Stomach smooth muscle (tissue), 2 donors: ENCODE results near the gene MYL3.

Source experiments
- H3K27ac ChIP-seq: one replicate; pipeline ENCODE4 v1.7.0; 2013; ENCODE audit warnings: mild to moderate bottlenecking, low read length, inconsistent platforms
- H3K27me3 ChIP-seq, 2 donors: one replicate each; pipeline ENCODE4 v1.7.0; 2013; ENCODE audit warnings: low read length in 2 of 2; ENCODE audit not compliant: insufficient read depth in 2 of 2, control insufficient read depth in 1 of 2
- H3K36me3 ChIP-seq, 2 donors: one replicate each; pipeline ENCODE4 v1.7.0; 2013; ENCODE audit warnings: low read length in 2 of 2; ENCODE audit not compliant: control insufficient read depth in 2 of 2, insufficient read depth in 2 of 2
- H3K4me1 ChIP-seq: one replicate; pipeline ENCODE4 v1.7.0; 2013; ENCODE audit warnings: low read length; ENCODE audit not compliant: control insufficient read depth, insufficient read depth
- H3K4me3 ChIP-seq, 2 donors: one replicate each; pipeline ENCODE4 v1.7.0; 2013; ENCODE audit warnings: low read length in 2 of 2
- H3K9ac ChIP-seq, 2 donors: one replicate each; pipeline ENCODE4 v1.7.0; 2013; ENCODE audit warnings: low read length in 2 of 2, mild to moderate bottlenecking in 1 of 2
- H3K9me3 ChIP-seq, 2 donors: one replicate each; pipeline ENCODE4 v1.7.0; 2013; ENCODE audit warnings: low read length in 2 of 2; ENCODE audit not compliant: control insufficient read depth in 2 of 2
- donor health status: healthy.
- donor health status: Pancreatic carcinoma.

Gene MYL3

DNA sequence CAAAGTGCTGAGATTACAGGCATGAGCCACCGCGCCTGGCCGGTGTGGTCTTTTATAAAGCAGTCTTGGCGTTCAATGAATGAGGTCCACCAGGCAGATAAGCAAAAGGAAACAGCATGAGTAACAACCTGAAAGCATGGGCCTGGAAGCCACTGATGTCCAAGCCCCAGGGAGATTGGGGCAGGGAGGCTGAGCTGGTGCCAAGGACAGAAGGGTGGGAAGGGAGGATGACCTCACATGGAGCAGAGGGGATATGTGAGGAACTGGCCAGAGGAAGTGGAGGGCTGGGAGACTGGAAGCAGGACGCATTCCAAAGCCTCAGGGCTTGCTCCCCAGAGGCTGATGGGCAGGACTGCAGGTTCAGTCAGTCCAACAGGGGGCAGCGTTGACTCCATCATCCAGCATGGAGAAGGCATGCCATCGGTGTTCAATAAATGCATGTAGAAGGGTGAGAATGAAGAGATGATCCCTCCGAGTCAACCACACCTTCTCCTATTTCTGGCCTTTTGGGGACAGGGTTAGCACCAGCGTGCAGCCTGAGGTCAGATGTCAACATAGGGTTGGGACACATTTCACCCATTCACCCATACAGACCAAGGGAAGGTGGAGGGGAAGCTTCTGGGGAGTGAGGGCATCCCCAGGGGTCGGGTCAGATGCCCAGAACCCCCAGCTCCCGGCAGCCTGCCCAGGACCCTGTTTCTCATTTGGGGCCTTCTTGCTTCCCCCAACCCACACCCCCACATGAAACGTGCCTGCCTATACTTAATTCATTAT lies 14.8 kb downstream of the MYL3 start:
- Histone ChIP-seq H3K4me3 (no peak overlapping the region), H3K9me3 (no peaks in the 10 kb centered on the region), H3K9ac (no peak overlapping the region), H3K27me3 (no peaks in the 10 kb centered on the region), H3K36me3 (no peaks in the 10 kb centered on the region), H3K27ac (no peak overlapping the region), H3K4me1 (peaks cover 19% of the 10 kb centered on the region)

DNA sequence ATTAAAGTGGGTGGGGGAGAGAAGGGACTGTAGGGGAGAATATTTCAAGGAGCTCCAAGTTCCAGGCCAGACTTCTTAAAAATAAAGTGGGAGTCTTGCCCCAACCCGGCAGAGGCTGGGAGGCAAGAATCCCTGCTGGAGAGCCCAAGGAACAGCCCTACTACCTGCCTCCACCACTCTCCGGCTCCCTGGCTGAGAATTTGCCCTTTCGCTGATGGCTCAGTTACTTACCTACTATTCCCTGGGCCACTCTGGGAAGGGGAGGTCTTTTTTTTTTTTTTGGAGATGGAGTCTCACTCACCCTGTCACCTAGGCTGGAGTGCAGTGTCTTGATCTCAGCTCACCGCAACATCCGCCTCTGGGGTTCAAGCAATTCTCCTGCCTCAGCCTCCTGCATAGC lies 15.5 kb downstream of the MYL3 start:
- Histone ChIP-seq H3K4me3 (no peak overlapping the region), H3K27ac (no peak overlapping the region), H3K27me3 (no peaks in the 10 kb centered on the region), H3K9me3 (no peaks in the 10 kb centered on the region), H3K9ac (no peak overlapping the region), H3K4me1 (peaks cover 19% of the 10 kb centered on the region), H3K36me3 (no peaks in the 10 kb centered on the region)

DNA sequence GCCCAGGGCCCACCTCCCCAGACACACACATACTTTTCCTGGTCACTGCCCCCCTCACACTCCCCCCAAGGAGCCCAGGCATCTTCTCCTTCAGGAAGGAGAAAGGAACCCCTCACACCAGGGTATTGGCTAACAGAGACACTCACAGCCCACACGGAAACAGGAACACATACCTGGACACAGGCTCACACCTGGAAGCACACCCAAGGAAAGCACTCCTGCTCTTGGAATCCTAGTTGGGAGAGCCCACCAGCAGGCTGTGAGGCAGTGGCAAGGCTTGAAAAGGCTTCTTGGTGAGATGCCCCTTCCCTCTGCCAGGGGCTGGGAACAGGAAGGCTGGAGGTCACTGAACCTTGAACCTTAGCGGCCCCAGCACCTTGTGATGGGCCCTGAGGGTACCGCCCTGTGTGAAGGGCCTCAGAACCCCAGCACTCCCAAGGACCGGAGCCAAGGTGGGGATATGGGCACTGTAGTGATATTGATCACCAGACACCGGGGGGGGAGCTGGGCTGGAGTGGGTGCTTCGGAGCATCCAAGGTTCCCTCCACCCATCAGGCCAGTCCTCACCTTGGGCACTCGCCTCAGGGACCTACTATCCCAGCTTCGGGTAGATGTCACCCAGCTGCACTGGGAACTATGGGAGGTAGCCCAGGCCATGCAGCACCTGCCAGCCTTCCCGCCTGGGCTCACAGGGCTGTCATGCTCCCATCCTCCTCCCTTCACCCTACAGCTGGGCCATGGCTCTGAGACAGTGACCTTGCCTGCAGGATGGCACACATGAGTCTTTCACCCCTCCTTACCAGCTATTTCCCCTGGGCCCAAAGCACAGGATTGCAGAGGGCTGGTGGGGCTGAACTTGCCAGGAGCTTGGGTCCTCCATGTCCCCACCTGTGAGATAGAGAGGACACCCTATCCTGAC lies 16.4 kb downstream of the MYL3 start:
- H3K9me3 ChIP-seq: no peaks in the 10 kb centered on the region
- H3K9ac ChIP-seq: peak overlapping the region; percentile 80 to 82
- peak overlapping the region; percentile 77 to 80 for H3K4me3 ChIP-seq
- no peaks in the 10 kb centered on the region for H3K36me3 ChIP-seq
- H3K4me1 ChIP-seq: peaks cover 19% of the 10 kb centered on the region
- no peaks in the 10 kb centered on the region for H3K27me3 ChIP-seq
- peak overlapping the region; percentile 75 for H3K27ac ChIP-seq

DNA sequence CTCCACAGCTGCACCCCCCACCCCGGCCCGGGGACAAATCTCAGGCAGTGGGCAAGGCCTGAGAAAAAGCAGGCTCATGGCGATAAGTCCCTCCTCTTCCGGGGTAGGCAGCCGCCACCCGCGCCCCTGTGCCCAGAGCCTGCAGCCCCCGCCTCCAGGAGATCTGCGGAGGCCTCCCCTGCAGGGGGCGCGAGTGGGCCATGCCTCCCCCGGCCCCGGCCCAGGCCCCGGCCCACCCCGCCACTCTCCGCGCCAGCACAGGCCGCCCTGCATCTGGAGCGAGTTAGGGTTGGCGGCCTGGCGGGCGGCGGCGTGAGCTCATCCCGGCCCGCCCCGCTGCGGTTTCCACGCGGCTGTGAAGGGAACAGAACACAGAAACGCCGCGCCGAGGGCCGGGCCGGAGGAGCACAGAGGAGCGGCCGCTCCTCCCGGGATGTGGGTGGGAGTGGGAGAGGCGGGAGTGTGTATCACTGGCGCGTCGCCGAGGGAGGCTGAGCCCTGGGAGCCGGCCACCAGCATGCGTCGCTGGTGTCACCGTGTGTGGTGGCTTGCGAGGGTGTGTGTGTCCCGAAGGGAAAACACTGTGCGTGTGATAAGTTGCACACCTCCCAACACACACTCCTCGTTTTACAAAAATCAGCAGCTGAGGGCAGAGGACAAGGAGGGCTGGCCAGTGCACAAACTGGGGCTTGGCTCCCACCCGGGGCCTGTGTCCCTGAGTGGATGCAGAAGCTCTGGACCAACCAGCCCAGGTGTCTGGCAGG lies 17.2 kb downstream of the MYL3 start:
- Histone ChIP-seq H3K27ac (peak overlapping the region; percentile 75), H3K4me3 (peak overlapping the region; percentile 77 to 80), H3K9me3 (peaks cover 0 to 3% of the 10 kb centered on the region in 2 donors), H3K27me3 (no peaks in the 10 kb centered on the region), H3K4me1 (peaks cover 19% of the 10 kb centered on the region), H3K36me3 (no peaks in the 10 kb centered on the region), H3K9ac (peak overlapping the region; percentile 81 to 82)

DNA sequence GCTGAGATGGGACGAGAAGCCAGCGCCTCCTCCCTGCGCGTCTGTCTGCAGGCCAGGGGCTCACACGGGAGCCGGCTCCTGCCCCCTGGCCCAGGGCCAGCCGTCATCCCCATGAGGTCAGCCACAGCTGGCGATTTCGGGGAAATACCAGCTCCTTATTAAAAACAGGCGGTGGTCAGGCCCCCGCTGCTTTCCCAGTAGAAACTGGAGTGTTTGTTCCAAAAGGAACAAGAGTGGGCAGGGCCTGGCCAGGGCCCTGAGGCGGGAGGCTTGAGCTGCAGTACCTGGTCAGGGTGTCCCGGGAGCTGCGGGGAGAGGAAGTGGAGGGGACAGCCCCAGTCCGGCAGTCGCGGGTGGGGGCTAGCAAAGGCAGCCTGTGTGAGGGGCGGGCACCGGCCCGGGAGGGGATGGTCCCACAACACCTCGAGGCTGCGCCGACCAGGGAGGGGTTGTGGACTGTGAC lies 17.8 kb downstream of the MYL3 start:
- H3K9ac ChIP-seq: peak overlapping the region; percentile 81 to 82

DNA sequence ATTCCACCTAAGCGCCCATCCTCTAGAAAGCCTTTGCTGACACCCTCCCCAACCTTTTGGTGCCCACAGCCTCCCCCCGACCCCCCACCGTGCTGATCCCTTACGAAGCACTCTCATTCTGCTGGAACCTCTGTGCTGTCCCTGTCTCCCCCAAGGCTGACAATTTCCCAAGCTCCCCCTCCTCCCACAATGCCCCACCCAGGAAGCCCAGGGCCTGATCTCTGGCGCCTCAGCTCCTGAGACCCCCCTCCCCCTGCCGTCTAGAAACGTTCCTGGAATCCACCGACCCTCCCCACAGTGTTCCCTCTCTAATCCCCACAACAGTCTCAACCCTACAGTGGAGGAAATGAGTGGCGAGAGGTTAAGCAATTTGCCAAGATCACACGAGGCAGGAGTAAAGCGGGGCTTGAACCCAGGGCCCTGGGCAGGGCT lies 18.3 kb downstream of the MYL3 start:
- Histone ChIP-seq H3K4me1 (peaks cover 19% of the 10 kb centered on the region), H3K36me3 (no peaks in the 10 kb centered on the region), H3K4me3 (peak overlapping the region; percentile 77 to 80), H3K27ac (peak overlapping the region; percentile 75), H3K9me3 (peaks cover 0 to 4% of the 10 kb centered on the region in 2 donors), H3K9ac (peak overlapping the region; percentile 81 to 82), H3K27me3 (no peaks in the 10 kb centered on the region)

More for the DNA sequence above, 17.8 kb downstream of the MYL3 start:
- H3K36me3 ChIP-seq: no peaks in the 10 kb centered on the region
- H3K4me1 ChIP-seq: peaks cover 19% of the 10 kb centered on the region
- peak overlapping the region; percentile 75 for H3K27ac ChIP-seq
- peaks cover 0 to 4% of the 10 kb centered on the region in 2 donors for H3K9me3 ChIP-seq
- peak overlapping the region; percentile 77 to 80 for H3K4me3 ChIP-seq
- H3K27me3 ChIP-seq: no peaks in the 10 kb centered on the region

DNA sequence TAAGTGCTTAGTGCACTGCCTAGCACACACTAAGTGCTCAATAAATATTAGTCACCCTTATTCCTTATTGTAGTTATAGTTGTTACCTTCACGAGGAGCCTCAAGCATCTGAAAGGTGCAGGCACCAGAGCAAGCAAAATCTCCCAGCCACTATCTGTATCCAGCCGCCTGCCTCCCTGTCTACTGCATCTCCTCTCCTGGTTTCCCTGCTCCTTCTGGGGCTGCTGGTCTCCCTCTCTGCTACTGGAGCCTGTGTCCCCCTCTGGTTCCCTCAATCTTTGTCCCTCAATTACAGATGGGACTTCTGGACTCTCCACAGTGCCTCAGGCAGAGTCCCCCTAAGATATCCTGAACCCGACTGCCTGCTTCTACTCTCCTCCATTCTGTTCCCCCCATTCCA lies 18.8 kb downstream of the MYL3 start:
- Histone ChIP-seq H3K4me3 (no peak overlapping the region), H3K9me3 (peaks cover 0 to 4% of the 10 kb centered on the region in 2 donors), H3K27me3 (no peaks in the 10 kb centered on the region), H3K27ac (no peak overlapping the region), H3K36me3 (no peaks in the 10 kb centered on the region), H3K9ac (no peak overlapping the region), H3K4me1 (peaks cover 19% of the 10 kb centered on the region)

DNA sequence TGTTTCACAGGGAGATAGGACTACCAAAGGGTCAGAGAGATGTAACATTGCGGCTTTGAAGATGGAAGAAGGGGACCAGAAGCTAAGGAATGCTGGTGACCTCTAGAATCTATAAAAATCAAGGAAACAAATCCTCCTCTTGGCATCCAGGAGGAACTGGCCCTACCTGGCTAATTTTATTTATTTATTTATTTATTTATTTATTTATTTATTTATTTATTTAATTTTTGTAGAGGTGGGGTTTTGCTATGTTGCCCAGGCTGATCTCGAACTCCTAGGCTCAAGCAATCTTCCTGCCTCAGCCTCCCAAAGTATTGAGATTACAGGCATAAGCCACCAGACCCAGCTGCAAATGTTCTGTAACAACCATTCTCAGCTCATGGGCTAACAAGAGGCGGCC lies 19.7 kb downstream of the MYL3 start:
- Histone ChIP-seq H3K27ac (no peak overlapping the region), H3K9me3 (peaks cover 0 to 4% of the 10 kb centered on the region in 2 donors), H3K36me3 (no peaks in the 10 kb centered on the region), H3K4me1 (peaks cover 19% of the 10 kb centered on the region), H3K4me3 (no peak overlapping the region), H3K9ac (no peak overlapping the region), H3K27me3 (no peaks in the 10 kb centered on the region)

DNA sequence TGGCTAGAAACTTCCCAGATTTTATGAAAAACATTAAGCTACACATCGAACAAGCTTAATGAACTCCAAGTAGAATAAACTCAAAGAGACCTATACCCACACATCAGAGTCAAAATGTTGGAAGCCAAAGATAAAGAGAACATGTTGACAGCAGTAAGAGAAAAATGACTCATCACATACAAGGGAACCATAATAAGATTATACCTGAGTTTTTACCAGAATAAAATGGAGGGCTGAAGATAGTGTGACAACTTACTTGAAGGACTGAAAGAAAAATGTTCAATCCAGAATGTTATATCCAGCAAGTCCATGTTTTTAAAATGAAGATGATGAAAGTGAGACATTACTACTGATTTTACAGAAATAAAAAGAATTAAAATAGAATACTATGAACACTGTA lies 22.8 kb downstream of the MYL3 start:
- Histone ChIP-seq H3K36me3 (no peaks in the 10 kb centered on the region), H3K27me3 (no peaks in the 10 kb centered on the region), H3K9ac (no peak overlapping the region), H3K4me3 (no peak overlapping the region), H3K4me1 (peaks cover 7% of the 10 kb centered on the region), H3K27ac (no peak overlapping the region), H3K9me3 (peaks cover 2 to 4% of the 10 kb centered on the region in 2 donors)

DNA sequence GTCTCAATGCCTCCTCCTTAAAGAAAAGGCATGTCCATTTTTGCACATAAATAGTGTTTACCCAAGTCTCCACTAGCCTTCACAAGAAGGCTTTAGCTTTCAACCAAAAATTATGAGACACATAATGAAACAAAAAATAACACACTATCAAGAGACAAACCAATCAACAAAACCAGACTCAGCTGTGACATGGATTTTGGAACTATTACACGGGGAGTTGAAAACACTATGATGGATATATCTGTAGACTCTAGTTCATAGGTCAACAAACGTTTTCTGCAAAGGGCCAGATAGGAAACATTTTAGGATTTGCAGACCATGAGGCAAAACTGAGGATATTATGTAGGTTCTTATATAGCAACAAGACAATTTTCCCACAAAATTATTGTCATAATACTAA lies 24.9 kb downstream of the MYL3 start:
- no peaks in the 10 kb centered on the region for H3K4me1 ChIP-seq
- H3K36me3 ChIP-seq: no peaks in the 10 kb centered on the region
- H3K4me3 ChIP-seq: no peak overlapping the region
- no peak overlapping the region for H3K9ac ChIP-seq
- no peaks in the 10 kb centered on the region for H3K27me3 ChIP-seq
- no peak overlapping the region for H3K27ac ChIP-seq
- peaks cover 2 to 4% of the 10 kb centered on the region in 2 donors for H3K9me3 ChIP-seq
